GM12872 (cell line): ENCODE measurements around the gene PRSS33.

Experiments used
- CTCF ChIP-seq: IDR thresholded peaks from 3 replicates; pipeline ENCODE4 v1.5.1; 2011; ENCODE audit warnings: low read depth, mild to moderate bottlenecking, low read length, moderate library complexity; ENCODE audit not compliant: insufficient read depth

The PRSS33 gene

GRCh38 chr16:2766430-2767139 lies 20.8 kb downstream of the PRSS33 start:
- no peak for TF ChIP-seq CTCF

- TF ChIP-seq CTCF: no peak
Measured at GRCh38 chr16:2765462-2766404, 21.6 kb downstream of the PRSS33 start.

- no peak for TF ChIP-seq CTCF
Measured at GRCh38 chr16:2764718-2765117, 22.6 kb downstream of the PRSS33 start.

- no peak for TF ChIP-seq CTCF
Measured at GRCh38 chr16:2763173-2763572, 24.2 kb downstream of the PRSS33 start.

GRCh38 chr16:2762711-2763110 lies 24.6 kb downstream of the PRSS33 start:
- TF ChIP-seq CTCF: no peak

- no peak for TF ChIP-seq CTCF
Measured at GRCh38 chr16:2761886-2762583, 25.3 kb downstream of the PRSS33 start.

- no peak for TF ChIP-seq CTCF
Measured at GRCh38 chr16:2761472-2761871, 25.9 kb downstream of the PRSS33 start.
